HG03139 (cell line): ENCODE data around the gene FAR2.
"Not testable (repeated sequence)": the region's sequence is repeated elsewhere in the genome, so short reads cannot be mapped to it uniquely, and the experiment has no call there.

ENCODE experiments used
- ATAC-seq: cut with Tn5 transposase; IDR thresholded peaks from one replicate; pipeline ENCODE4 v1.9.1; 2021; ENCODE audit not compliant: unreplicated experiment

The FAR2 gene

GRCh38 chr12:29148911-29149690 lies at the start of gene FAR2:
FAR2 (plus strand) TSS chr12:29149278; CDS start chr12:29270450, 121,172 bp downstream.
- ATAC-seq = peak; percentile 51

- no peak for ATAC-seq
Measured at GRCh38 chr12:29102741-29103140, 46.3 kb upstream of the FAR2 start.

- ATAC-seq = peak; percentile 94
Measured at GRCh38 chr12:29103539-29103974, 45.5 kb upstream of the FAR2 start.

GRCh38 chr12:29104516-29104915 lies 44.6 kb upstream of the FAR2 start:
- ATAC-seq = no peak

- ATAC-seq = peak; percentile 80
Measured at GRCh38 chr12:29110506-29111442, 38.3 kb upstream of the FAR2 start.

- ATAC-seq = no peak
Measured at GRCh38 chr12:29113101-29113500, 36.0 kb upstream of the FAR2 start.

- no peak for ATAC-seq
Measured at GRCh38 chr12:29116414-29116813, 32.7 kb upstream of the FAR2 start.

GRCh38 chr12:29131539-29131938 lies 17.5 kb upstream of the FAR2 start:
- no peak for ATAC-seq

GRCh38 chr12:29132316-29132715 lies 16.8 kb upstream of the FAR2 start:
- no peak for ATAC-seq

GRCh38 chr12:29133181-29133580 lies 15.9 kb upstream of the FAR2 start:
- no peak for ATAC-seq

GRCh38 chr12:29133680-29134079 lies 15.4 kb upstream of the FAR2 start:
- no peak for ATAC-seq

- not testable (repeated sequence) for ATAC-seq
Measured at GRCh38 chr12:29138256-29138655, 10.8 kb upstream of the FAR2 start.

GRCh38 chr12:29138855-29139254 lies 10.2 kb upstream of the FAR2 start:
- not testable (repeated sequence) for ATAC-seq

GRCh38 chr12:29145372-29146170 lies 3.5 kb upstream of the FAR2 start:
- no peak for ATAC-seq

GRCh38 chr12:29146196-29146595 lies 2.9 kb upstream of the FAR2 start:
- no peak for ATAC-seq

- no peak for ATAC-seq
Measured at GRCh38 chr12:29147731-29148595, 1.1 kb upstream of the FAR2 start.

GRCh38 chr12:29148596-29148910 lies 525 bp upstream of the FAR2 start:
- peak; percentile 1 for ATAC-seq

- ATAC-seq = peak; percentile 6
Measured at GRCh38 chr12:29149691-29150281, 708 bp downstream of the FAR2 start.

GRCh38 chr12:29150462-29150861 lies 1.4 kb downstream of the FAR2 start:
- no peak for ATAC-seq
